ENCODE data around the gene PCMT1.

DNA sequence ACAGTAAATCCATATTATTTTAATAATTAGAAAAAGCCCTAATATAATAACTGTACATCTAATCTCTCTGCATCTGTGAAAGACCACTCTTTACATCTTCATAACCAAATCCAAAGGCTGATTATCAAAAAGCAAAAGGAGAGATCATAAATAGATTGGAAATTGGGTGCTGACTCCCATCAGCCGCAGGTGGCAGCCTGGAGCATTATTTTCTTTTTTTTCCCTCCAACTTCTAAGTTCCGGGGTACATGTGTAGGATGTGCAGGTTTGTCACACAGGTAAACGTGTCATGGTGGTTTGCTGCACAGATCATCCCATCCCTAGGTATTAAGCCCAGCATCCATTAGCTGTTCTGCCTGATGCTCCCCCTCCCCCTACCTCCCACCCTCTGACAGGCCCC, 84.1 kb downstream of the PCMT1 start:
- TF ChIP-seq, protein P1, sequence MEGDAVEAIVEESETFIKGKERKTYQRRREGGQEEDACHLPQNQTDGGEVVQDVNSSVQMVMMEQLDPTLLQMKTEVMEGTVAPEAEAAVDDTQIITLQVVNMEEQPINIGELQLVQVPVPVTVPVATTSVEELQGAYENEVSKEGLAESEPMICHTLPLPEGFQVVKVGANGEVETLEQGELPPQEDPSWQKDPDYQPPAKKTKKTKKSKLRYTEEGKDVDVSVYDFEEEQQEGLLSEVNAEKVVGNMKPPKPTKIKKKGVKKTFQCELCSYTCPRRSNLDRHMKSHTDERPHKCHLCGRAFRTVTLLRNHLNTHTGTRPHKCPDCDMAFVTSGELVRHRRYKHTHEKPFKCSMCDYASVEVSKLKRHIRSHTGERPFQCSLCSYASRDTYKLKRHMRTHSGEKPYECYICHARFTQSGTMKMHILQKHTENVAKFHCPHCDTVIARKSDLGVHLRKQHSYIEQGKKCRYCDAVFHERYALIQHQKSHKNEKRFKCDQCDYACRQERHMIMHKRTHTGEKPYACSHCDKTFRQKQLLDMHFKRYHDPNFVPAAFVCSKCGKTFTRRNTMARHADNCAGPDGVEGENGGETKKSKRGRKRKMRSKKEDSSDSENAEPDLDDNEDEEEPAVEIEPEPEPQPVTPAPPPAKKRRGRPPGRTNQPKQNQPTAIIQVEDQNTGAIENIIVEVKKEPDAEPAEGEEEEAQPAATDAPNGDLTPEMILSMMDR (conservative IDR thresholded peaks at IDR 0.05; ENCODE audit: low read depth, low read length) = no peak
- TF ChIP-seq EZH2 (IDR thresholded peaks at IDR 0.05; ENCODE audit: borderline replicate concordance, low read depth, low read length, poor library complexity, severe bottlenecking) = no peak

Measured in A673 (cell line).